H1 (cell line): ENCODE data around the gene LY86. TPM values are rescaled to one million over a fixed set of nuclear protein-coding genes. Genes with fewer than 3 reads are reported as not detected.

ENCODE experiments used
- CTCF ChIA-PET: fragments of 300-600 bp; sonication (Branson Sonifier 250); formaldehyde crosslinking; loops from one replicate; lab custom pipeline; 2021; ENCODE audit not compliant: partially characterized antibody; lab: Charles Lee
- POLR2A ChIA-PET: fragments of 300-600 bp; sonication (Branson Sonifier 250); formaldehyde crosslinking; loops from one replicate; lab custom pipeline; 2021; ENCODE audit warnings: inconsistent platforms; ENCODE audit not compliant: partially characterized antibody; lab: Charles Lee
- DNase-seq, 2 experiments: peaks; one replicate each; pipeline versions ENCODE4 v3.0.0 to v3.0.0-alpha.2; 2010 to 2022; ENCODE audit warnings: low spot score in 2 of 2, low read depth in 1 of 2, mixed read lengths in 1 of 2
- FAIRE-seq: peaks from 2 replicates; lab custom pipeline; 2011; peaks lifted over from hg19 to GRCh38; lab: Jason Lieb, UNC
- H2AFZ ChIP-seq: 2 replicates; pipeline ENCODE4 v1.8.1; 2012; ENCODE audit warnings: low read length, inconsistent platforms
- H2AK5ac ChIP-seq: 2 replicates; pipeline ENCODE4 v1.6.1; 2013; ENCODE audit warnings: low read depth, low read length
- H2BK120ac ChIP-seq: replicated peaks from 2 replicates; pipeline ENCODE3; 2013; ENCODE audit warnings: low read depth, low read length, inconsistent platforms
- H2BK12ac ChIP-seq: 2 replicates; pipeline ENCODE4 v1.6.1; 2013; ENCODE audit warnings: low read depth, low read length
- H2BK15ac ChIP-seq: 2 replicates; pipeline ENCODE4 v1.6.1; 2013; ENCODE audit warnings: low read length
- H2BK20ac ChIP-seq: 2 replicates; pipeline ENCODE4 v1.6.1; 2013; ENCODE audit warnings: low read length
- H2BK5ac ChIP-seq: 2 replicates; pipeline ENCODE4 v1.6.1; 2013; ENCODE audit warnings: low read depth, low read length
- H3K14ac ChIP-seq: 2 replicates; pipeline ENCODE4 v1.6.1; 2013; ENCODE audit warnings: inconsistent platforms; ENCODE audit not compliant: insufficient read length
- H3K18ac ChIP-seq: 2 replicates; pipeline ENCODE4 v1.6.1; 2013; ENCODE audit warnings: low read length; ENCODE audit errors: extremely low read depth
- H3K23ac ChIP-seq: 2 replicates; pipeline ENCODE4 v1.6.1; 2013; ENCODE audit warnings: inconsistent platforms; ENCODE audit not compliant: insufficient read length
- H3K23me2 ChIP-seq: 2 replicates; pipeline ENCODE4 v1.6.1; 2013; ENCODE audit warnings: low read depth, low read length
- H3K27ac ChIP-seq: 2 replicates; pipeline ENCODE4 v1.6.1; 2011; ENCODE audit warnings: low read depth, low read length, inconsistent platforms
- H3K27me3 ChIP-seq, 4 experiments: replicated peaks in 1 of 4; 1 replicate in 1 of 4; 2 replicates in 3 of 4; pipeline versions ENCODE4 v1.6.1 to v1.8.1; 2011 to 2013; ENCODE audit warnings: low read length in 3 of 4, mild to moderate bottlenecking in 3 of 4, inconsistent platforms in 2 of 4, mixed read lengths in 2 of 4, moderate library complexity in 1 of 4; ENCODE audit not compliant: control insufficient read depth in 3 of 4, insufficient read depth in 3 of 4; ENCODE audit errors: extremely low read depth in 1 of 4
- H3K36me3 ChIP-seq, 4 experiments: 2 replicates each; pipeline versions ENCODE4 v1.6.1 to v1.8.1; 2011 to 2013; ENCODE audit warnings: mild to moderate bottlenecking in 4 of 4, low read length in 3 of 4, moderate library complexity in 2 of 4, control low read depth in 1 of 4, inconsistent platforms in 1 of 4; ENCODE audit not compliant: insufficient read depth in 4 of 4, control insufficient read depth in 2 of 4
- H3K4ac ChIP-seq: replicated peaks from 2 replicates; pipeline ENCODE3; 2013; ENCODE audit warnings: low read length, low read depth, mixed read lengths, inconsistent platforms; ENCODE audit not compliant: insufficient read length
- H3K4me1 ChIP-seq, 4 experiments: replicated peaks in 1 of 4; 1 replicate in 1 of 4; 2 replicates in 3 of 4; pipeline versions ENCODE4 v1.6.1 to v1.8.1; 2011 to 2013; ENCODE audit warnings: low read length in 3 of 4, inconsistent platforms in 2 of 4, mixed read lengths in 1 of 4; ENCODE audit not compliant: insufficient read depth in 4 of 4, control insufficient read depth in 3 of 4
- H3K4me2 ChIP-seq, 2 experiments: 2 replicates each; pipeline versions ENCODE4 v1.6.1 to v1.8.1; 2011 to 2013; ENCODE audit warnings: low read depth in 2 of 2, low read length in 2 of 2, control low read depth in 1 of 2, inconsistent platforms in 1 of 2, mild to moderate bottlenecking in 1 of 2; ENCODE audit not compliant: insufficient read depth in 1 of 2
- H3K4me3 ChIP-seq, 4 experiments: fragments of 200-600, 300-600 bp in 1 of 4; sonication (generic), shearing (Covaris generic), sonication (Bioruptor Twin) in 1 of 4; 2 replicates each; pipeline versions ENCODE4 v1.5.1 to v1.8.1; 2011 to 2016; ENCODE audit warnings: low read length in 4 of 4, low read depth in 3 of 4, control low read depth in 2 of 4, inconsistent platforms in 2 of 4, mild to moderate bottlenecking in 2 of 4, mixed read lengths in 1 of 4, moderate library complexity in 1 of 4; ENCODE audit not compliant: insufficient read depth in 2 of 4; ENCODE audit errors: extremely low read depth in 1 of 4
- H3K56ac ChIP-seq: replicated peaks from 2 replicates; pipeline ENCODE3; 2013; ENCODE audit warnings: low read depth, mild to moderate bottlenecking, mixed read lengths, low read length, inconsistent platforms; ENCODE audit not compliant: insufficient read length
- H3K79me1 ChIP-seq: 2 replicates; pipeline ENCODE4 v1.6.1; 2013; ENCODE audit warnings: low read depth, low read length, control low read depth
- H3K79me2 ChIP-seq, 2 experiments: 2 replicates each; pipeline versions ENCODE4 v1.6.1 to v1.8.1; 2012 to 2013; ENCODE audit warnings: low read length in 2 of 2, mild to moderate bottlenecking in 2 of 2, inconsistent platforms in 1 of 2; ENCODE audit not compliant: insufficient read depth in 2 of 2, control insufficient read depth in 1 of 2
- H3K9ac ChIP-seq, 4 experiments: replicated peaks in 1 of 4; 1 replicate in 1 of 4; 2 replicates in 3 of 4; pipeline versions ENCODE4 v1.6.1 to v1.8.1; 2011 to 2013; ENCODE audit warnings: low read depth in 3 of 4, low read length in 3 of 4, control low read depth in 2 of 4, mild to moderate bottlenecking in 2 of 4, moderate library complexity in 2 of 4, inconsistent platforms in 1 of 4; ENCODE audit errors: extremely low read depth in 1 of 4
- H3K9me3 ChIP-seq, 2 experiments: 2 replicates each; pipeline versions ENCODE4 v1.6.1 to v1.8.1; 2012 to 2013; ENCODE audit warnings: mild to moderate bottlenecking in 2 of 2, moderate library complexity in 2 of 2, control low read depth in 1 of 2, inconsistent platforms in 1 of 2, low read depth in 1 of 2, low read length in 1 of 2, mixed read lengths in 1 of 2; ENCODE audit not compliant: insufficient read depth in 2 of 2
- H4K20me1 ChIP-seq, 2 experiments: replicated peaks in 1 of 2; 2 replicates each; pipeline versions ENCODE3 to v1.8.1; 2011 to 2013; ENCODE audit warnings: inconsistent platforms in 2 of 2, low read length in 2 of 2, mild to moderate bottlenecking in 1 of 2; ENCODE audit not compliant: insufficient read depth in 2 of 2, control insufficient read depth in 1 of 2
- H4K5ac ChIP-seq: 2 replicates; pipeline ENCODE4 v1.6.1; 2013; ENCODE audit warnings: low read length, low read depth, mixed read lengths, inconsistent platforms; ENCODE audit not compliant: insufficient read length
- H4K8ac ChIP-seq: 2 replicates; pipeline ENCODE4 v1.8.0; 2013; ENCODE audit warnings: mild to moderate bottlenecking, moderate library complexity, low read length, inconsistent platforms; ENCODE audit not compliant: insufficient read depth; ENCODE audit errors: extremely low read depth
- H4K91ac ChIP-seq: replicated peaks from 2 replicates; pipeline ENCODE3; 2013; ENCODE audit warnings: low read length, mixed read lengths, inconsistent platforms; ENCODE audit not compliant: insufficient read length
- CREB1 ChIP-seq: IDR thresholded peaks from 2 replicates; pipeline ENCODE4 v1.6.1; 2012; ENCODE audit warnings: inconsistent platforms
- E2F6 ChIP-seq: IDR thresholded peaks from 2 replicates; pipeline ENCODE4 v1.6.1; 2012; ENCODE audit warnings: inconsistent platforms
- EGR1 ChIP-seq: IDR thresholded peaks from 2 replicates; pipeline ENCODE4 v1.6.1; 2011; ENCODE audit warnings: low read depth, low read length, borderline replicate concordance
- EP300 ChIP-seq, 2 experiments: IDR thresholded peaks; 1 replicate in 1 of 2; 2 replicates in 1 of 2; pipeline ENCODE4 v1.6.1; 2011 to 2012; ENCODE audit warnings: low read depth in 2 of 2, low read length in 2 of 2, mild to moderate bottlenecking in 2 of 2, borderline replicate concordance in 1 of 2, inconsistent platforms in 1 of 2, moderate library complexity in 1 of 2
- RBBP5 ChIP-seq: IDR thresholded peaks from 2 replicates; pipeline ENCODE4 v1.7.1; 2012; ENCODE audit warnings: low read depth, mild to moderate bottlenecking, inconsistent platforms, low read length, moderate library complexity, borderline replicate concordance
- SIX5 ChIP-seq: IDR thresholded peaks from 2 replicates; pipeline ENCODE4 v1.6.1; 2011; ENCODE audit warnings: mild to moderate bottlenecking, low read depth, low read length
- USF2 ChIP-seq: IDR thresholded peaks from 2 replicates; pipeline ENCODE4 v1.6.1; 2011; ENCODE audit warnings: low read length, improper control_type of control experiment
- WGBS, 2 experiments: shearing (Covaris generic) in 1 of 2; methylation state at CpG; one replicate each; pipeline versions ENCODE4 v1.1.6 to v1.1.7; 2013 to 2015; ENCODE audit warnings: low lambda C conversion rate in 2 of 2, mixed read lengths in 2 of 2, inconsistent platforms in 1 of 2, low coverage in 1 of 2, missing lambda C conversion rate in 1 of 2; ENCODE audit not compliant: insufficient replicate concordance in 2 of 2, insufficient coverage in 1 of 2, insufficient read length in 1 of 2; ENCODE audit errors: extremely low coverage in 1 of 2, missing lambda C conversion rate in 1 of 2; 5-methylcytosine and 5-hydroxymethylcytosine counted together
- polyA plus RNA-seq, 7 experiments: library from polyadenylated mRNA; depleted of rRNA in 3 of 7; stranded (reverse) in 5 of 7; unstranded in 2 of 7; fragments of >200 nt in 5 of 7; fragments of 200-250 nt in 2 of 7; gene quantifications; 1 replicate in 5 of 7; 2 replicates in 1 of 7; 4 replicates in 1 of 7; pipeline versions ENCODE4 v1.2.1 to v1.2.3, GENCODE V29; 2011 to 2013; ENCODE audit warnings: missing spikeins in 2 of 7, mixed read lengths in 2 of 7
- total RNA-seq: library from RNA; stranded (reverse); fragmentation: NEBNext Ultra II Directional; extraction: Animal tissue kit (Norgen Biotek cat#: 25700); gene quantifications from 2 replicates; pipeline ENCODE4 v1.2.1, GENCODE V29; 2021

The LY86 gene
- total and polyA plus RNA-seq, 2 of the 8 experiments (the other 6 are each of a cell fraction or from before 2014, with no cell fraction given) = not detected

- Histone ChIP-seq H4K91ac (no peak overlapping the region), H3K79me1 (no peaks in the 10 kb centered on the region), H3K18ac (no peak overlapping the region), H2BK12ac (no peak overlapping the region), H3K4me2 (no peak overlapping the region), H3K9ac (no peak overlapping the region), H3K27me3 (no peaks in the 10 kb centered on the region), H2BK5ac (no peak overlapping the region), H3K4me3 (no peak overlapping the region), H3K23ac (no peak overlapping the region), H2BK20ac (no peak overlapping the region), H3K79me2 (no peaks in the 10 kb centered on the region), H3K4me1 (no peaks in the 10 kb centered on the region), H3K36me3 (no peaks in the 10 kb centered on the region), H2AK5ac (no peak overlapping the region), H2AFZ (no peak overlapping the region), H3K56ac (no peak overlapping the region), H3K14ac (no peak overlapping the region), H3K4ac (no peak overlapping the region), H4K8ac (no peak overlapping the region), H3K23me2 (no peaks in the 10 kb centered on the region), H4K20me1 (no peaks in the 10 kb centered on the region), H2BK120ac (no peak overlapping the region), H3K9me3 (no peaks in the 10 kb centered on the region), H4K5ac (no peak overlapping the region), H3K27ac (no peak overlapping the region), H2BK15ac (no peak overlapping the region)
- WGBS, 2 experiments = 82% methylated on average over 3 of the region's 3 CpGs; no CpG with 5 or more reads in 1 of the 2 experiments
- DNase-seq (no peak), FAIRE-seq (no peak)
- no peak for TF ChIP-seq E2F6
- no peak for TF ChIP-seq RBBP5
- TF ChIP-seq SIX5 = no peak
- TF ChIP-seq EGR1 = no peak
- no peak for TF ChIP-seq CREB1
- TF ChIP-seq USF2 = no peak
- TF ChIP-seq EP300 (IDR thresholded peaks at IDR 0.05; ENCODE audit: borderline replicate concordance in 1 of 2, low read depth in 2 of 2, low read length in 2 of 2) = no peak
- ChIA-PET POLR2A (no interaction called here), CTCF (interaction anchor here (0.6 to 1.3 kb wide), 5 partner anchors 8 to 670 kb away, joined by 3 to 5 read pairs (median 3); no protein-coding TSS in a partner anchor)
Measured at GRCh38 chr6:6604566-6604965, 16.0 kb downstream of the LY86 start.
